UCSD-AML1 (cell line): Measurements from ENCODE around the gene CDH4.

ENCODE experiments used
- DNase-seq: peaks from one replicate; lab custom pipeline; 2025; ENCODE audit not compliant: unreplicated experiment; lab: John Stamatoyannopoulos, UW

CDH4 gene

DNA sequence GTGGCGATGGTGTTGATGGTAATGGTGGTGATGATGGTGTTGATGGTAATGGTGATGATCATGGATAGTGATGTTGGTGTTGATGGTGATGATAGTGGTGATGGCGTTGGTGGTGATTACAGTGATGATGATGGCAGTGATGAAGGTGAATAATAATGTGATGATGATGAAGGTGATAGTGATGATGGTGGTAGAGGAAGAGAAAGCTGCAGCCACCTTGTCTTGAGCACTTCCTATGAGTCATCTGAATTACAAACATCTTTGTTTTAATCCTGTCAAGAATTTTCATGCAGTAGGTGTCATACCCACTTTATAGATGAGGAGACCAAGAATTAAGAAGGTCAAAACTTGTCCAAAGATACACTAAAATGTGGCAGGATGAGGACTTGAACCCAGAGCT lies 571.2 kb downstream of the CDH4 start:
- no peak for DNase-seq

GRCh38 chr20:61828891-61829290 lies 576.8 kb downstream of the CDH4 start:
- no peak for DNase-seq

DNA sequence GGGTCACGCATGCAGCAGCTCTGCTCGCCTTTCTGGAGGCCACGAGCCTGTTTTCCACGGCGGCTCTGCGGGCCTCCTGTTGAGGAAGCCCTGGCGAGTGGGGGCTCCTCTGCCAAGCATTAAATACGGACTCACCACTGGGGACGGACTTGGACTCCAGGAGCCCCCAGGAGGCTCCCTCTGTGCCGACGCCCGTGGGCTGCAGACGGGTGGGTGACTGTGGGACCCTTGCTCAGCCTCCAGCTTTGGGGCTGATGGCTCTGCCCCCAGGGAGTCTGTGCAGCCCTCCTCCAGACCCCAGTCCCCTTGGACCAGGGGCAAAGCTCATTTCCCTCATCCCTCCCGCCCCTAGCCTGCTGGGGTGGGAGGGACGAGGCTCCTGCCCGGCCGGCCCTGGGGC lies 577.5 kb downstream of the CDH4 start:
- no peak for DNase-seq

GRCh38 chr20:61830241-61830930 lies 578.3 kb downstream of the CDH4 start:
- DNase-seq, result no peak

GRCh38 chr20:61830991-61831390 lies 578.9 kb downstream of the CDH4 start:
- DNase-seq, result no peak

DNA sequence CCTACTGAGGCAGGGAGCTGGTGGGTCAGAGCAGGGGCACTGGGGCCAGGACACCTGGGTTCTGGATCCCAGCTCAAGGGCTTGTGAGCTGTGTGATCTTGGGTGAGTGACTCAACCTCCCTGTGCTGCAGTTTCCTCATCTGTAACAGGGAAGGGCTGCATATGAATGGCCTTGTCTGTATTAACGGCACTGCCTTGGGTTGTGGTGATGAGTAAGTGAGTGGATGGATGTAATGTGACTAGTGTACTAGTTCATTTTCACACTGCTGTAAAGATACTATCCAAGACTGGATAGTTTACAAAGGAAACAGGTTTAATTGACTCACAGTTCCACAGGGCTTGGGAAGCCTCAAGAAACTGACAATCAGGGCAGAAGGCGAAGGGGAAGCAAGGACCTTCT lies 580.1 kb downstream of the CDH4 start:
- no peak for DNase-seq

- no peak for DNase-seq
Observed at GRCh38 chr20:61833807-61834610, 581.9 kb downstream of the CDH4 start.

DNA sequence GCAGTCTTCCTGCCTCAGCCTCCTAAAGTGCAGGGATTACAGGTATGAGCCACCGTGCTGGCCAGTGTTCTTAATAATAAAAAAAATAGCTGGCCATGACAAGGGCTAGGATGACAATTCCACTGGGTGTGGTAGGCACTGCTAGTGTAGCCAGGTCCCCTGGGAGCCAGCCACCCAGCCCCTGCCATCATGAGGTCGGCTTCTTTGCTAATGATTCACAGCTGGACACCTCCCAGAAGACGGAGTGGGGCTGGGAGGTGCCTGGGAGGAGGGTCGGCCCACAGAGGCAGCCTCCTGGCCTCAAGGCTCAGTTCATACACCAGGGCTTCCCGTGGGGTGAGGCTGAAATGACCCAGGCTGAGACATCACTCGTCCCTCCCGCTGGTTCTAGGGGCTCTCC lies 583.2 kb downstream of the CDH4 start:
- no peak for DNase-seq

DNA sequence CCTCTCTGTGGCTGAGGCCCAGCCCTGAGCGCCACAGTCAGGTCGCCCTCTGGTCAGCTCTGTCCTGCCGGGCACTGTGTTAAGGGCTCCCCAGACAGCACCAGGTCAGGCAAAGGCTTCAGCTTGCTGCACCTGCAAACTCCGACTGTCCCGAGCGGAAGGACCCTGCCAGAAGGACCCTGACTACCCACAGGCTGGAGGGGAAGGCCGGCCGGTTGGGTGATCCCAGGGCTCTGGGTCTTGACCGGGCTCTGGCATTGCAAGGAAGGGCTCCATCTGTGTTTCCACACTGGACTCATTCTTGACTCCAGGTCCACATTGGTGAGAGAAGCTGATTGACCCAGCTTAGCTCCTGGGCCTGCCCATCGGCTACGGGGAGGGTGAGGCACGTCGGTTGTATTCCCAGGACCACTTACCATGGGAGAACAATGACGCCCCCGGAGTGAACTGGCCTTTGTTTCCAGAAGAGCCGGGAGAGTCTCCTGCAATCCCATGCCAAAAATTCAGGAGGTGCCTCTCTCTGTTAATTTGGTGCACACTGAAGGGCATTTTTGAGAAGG lies 583.8 kb downstream of the CDH4 start:
- no peak for DNase-seq

DNA sequence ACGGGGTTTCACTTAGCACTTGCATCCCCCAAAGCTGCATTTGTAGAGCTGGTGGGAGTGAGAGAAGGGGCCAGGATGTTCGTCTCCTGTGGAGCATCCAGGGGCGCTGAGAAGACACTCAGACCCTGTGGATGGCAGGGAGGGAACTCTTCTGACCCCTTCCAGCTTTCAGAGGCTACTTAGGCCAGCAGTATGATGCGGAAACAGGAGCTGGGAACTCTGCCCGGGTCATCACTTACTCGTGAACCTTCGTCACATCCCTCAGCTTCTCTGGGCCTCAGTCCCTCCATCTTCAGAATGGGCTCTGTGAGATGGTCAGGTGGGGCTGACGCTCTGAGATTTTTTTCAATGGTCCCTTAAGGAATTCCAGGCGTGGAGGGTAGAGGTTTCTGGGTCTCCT lies 585.1 kb downstream of the CDH4 start:
- DNase-seq, result no peak

GRCh38 chr20:61839223-61839911 lies 587.3 kb downstream of the CDH4 start:
- DNase-seq, result no peak

DNA sequence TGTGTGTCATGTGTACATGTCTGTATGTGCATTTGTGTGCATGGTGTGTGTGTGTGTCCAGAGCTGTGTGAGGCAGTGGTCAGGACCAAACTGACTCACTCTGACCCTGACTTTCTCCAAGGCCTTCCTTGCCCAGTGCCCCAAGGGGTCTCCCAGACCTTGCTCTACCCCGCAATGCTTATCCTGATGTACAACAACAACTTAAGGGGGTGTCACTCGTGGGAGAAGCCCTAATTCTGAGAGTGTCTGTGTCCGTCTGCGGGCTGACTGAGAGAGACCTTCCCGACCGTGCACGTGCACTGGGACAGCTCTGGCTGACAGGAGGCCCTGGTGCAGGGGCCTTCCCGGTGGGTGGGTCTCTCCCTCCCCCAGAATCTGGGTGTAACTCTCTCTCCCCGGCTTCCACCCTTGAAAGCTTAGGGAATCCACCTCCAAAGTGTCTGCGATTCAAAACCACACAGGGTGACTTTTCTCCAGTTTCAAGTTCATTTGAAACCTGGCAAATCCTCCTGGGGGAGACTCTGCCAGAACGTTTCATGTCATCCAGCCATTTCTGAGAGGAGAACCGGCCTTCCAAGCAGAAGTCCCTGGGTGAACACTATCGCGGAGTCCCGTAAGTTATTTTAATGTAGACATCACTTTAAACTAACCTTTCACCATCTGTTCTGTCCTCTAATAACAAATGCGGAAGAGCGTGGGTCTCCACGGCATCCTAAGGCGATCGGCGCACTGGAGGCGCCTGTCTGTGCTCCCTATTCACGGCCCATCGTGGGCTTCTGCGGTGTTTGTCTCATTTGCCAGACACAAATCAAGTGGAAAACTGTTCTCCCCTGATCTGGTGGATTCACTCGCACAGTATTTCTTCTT lies 588.1 kb downstream of the CDH4 start:
- no peak for DNase-seq

- no peak for DNase-seq
Observed at GRCh38 chr20:61840779-61841455, 588.9 kb downstream of the CDH4 start.

- DNase-seq, result no peak
Observed at GRCh38 chr20:61841551-61841950, 589.5 kb downstream of the CDH4 start.

- no peak for DNase-seq
Observed at GRCh38 chr20:61841966-61842365, 589.9 kb downstream of the CDH4 start.

GRCh38 chr20:61844621-61845020 lies 592.6 kb downstream of the CDH4 start:
- no peak for DNase-seq

- DNase-seq, result no peak
Observed at GRCh38 chr20:61845233-61845671, 593.2 kb downstream of the CDH4 start.

DNA sequence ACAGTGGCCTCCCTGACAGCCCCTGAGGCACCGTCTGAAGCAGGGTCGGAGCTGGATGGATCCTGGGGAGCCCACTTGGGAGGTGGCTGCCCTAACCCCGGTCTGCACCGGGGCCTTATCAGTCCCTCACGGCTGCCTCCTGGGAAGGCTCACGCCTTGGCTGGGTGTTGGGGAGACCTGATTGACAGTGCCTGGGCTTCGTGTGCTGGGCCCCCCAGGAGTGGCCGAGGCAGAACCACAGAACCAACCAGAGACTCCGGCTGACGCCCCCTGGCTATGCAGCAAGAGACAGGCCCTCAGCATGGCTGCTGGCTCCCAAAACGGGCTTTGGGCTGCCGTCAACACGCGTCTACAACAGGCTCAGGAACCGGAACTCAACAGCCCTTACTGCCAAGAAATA lies 594.0 kb downstream of the CDH4 start:
- no peak for DNase-seq

GRCh38 chr20:61846741-61847419 lies 594.8 kb downstream of the CDH4 start:
- no peak for DNase-seq

DNA sequence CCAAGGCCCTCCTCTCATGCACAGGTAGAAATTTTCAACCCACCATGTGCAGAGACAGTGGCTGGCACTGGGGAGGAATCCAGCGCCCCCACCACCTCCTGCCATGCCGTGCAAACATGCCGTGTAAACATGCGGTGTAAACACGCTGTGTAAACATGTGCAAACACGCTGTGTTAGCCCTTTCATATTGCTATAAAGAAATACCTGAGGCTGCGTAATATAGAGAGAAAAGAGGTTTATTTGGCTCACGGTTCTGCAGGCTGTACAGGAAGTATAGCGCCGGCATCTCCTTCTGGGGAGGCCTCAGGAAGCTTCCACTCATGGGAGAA lies 595.3 kb downstream of the CDH4 start:
- DNase-seq, result no peak
